ENCODE data around the gene FBXO17.
"Not testable (repeated sequence)": the region's sequence is repeated elsewhere in the genome, so short reads cannot be mapped to it uniquely, and the experiment has no call there.

Gene FBXO17, protein sequence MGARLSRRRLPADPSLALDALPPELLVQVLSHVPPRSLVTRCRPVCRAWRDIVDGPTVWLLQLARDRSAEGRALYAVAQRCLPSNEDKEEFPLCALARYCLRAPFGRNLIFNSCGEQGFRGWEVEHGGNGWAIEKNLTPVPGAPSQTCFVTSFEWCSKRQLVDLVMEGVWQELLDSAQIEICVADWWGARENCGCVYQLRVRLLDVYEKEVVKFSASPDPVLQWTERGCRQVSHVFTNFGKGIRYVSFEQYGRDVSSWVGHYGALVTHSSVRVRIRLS

GRCh38 chr19:38975214-38975860, at the start of gene FBXO17:
Gene FBXO17 (minus strand): TSS chr19:38975742. CDS start chr19:38950319, 25,423 bp downstream.
- no peak for FAIRE-seq

DNA sequence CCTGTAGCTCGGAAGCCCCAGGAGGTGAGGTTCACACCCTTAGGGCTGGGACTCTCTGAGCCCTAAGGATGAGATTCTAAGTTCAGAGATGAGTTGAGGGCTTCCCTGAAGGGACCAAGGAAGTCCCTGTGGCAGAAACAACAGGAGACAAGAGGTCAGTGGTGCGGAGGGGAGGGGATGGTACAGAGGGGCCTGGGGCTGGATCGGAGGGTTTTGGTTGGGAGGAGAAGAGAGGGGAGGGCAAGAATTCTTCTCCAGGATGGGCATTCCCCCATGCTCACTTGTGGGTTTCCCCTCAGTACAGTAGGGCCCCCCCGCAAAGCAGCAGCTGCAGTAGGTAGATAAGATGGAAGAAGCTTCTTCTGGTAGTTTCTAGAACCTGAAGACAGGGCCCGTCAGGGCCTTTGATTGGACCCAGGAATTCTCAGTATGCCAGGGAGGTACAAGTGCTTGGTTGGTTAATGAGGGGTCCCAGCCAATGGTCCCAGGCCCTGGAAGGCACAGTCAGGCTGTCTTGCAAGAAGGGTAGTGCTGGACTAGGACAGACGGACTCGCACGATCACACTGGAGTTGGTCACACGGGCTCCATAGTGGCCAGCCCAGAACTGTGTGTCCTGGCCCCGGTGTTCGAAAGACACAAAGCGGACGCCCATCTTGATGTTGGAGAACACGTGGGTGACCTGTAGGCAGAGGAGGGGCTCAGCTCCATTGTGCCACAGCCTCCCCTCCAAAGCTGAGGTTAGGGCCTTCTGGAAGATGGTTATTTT, 49.5 kb upstream of the FBXO17 start:
- FAIRE-seq = no peak

GRCh38 chr19:39021063-39021462, 45.5 kb upstream of the FBXO17 start:
- FAIRE-seq = no peak

- FAIRE-seq = no peak
Measured at GRCh38 chr19:39017646-39018045, 42.1 kb upstream of the FBXO17 start.

DNA sequence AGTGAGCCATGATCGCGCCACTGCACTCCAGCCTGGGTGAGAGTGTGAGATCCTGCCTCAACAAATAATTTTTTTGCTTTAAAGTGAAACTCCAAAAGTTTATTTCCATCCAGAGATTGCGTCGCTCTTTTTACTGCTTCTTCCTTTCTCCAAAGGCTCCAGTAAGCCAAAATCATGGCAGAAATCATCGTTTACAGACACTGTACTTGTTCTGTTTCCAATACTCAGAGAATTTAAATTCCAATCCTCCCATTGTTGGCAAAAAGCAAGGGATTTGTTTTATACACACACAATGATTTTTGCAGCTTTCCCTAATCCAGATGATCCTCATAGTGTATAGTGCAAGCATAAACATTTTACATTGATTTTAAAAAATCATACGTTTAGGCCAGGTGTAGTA, 41.5 kb upstream of the FBXO17 start:
- no peak for FAIRE-seq

DNA sequence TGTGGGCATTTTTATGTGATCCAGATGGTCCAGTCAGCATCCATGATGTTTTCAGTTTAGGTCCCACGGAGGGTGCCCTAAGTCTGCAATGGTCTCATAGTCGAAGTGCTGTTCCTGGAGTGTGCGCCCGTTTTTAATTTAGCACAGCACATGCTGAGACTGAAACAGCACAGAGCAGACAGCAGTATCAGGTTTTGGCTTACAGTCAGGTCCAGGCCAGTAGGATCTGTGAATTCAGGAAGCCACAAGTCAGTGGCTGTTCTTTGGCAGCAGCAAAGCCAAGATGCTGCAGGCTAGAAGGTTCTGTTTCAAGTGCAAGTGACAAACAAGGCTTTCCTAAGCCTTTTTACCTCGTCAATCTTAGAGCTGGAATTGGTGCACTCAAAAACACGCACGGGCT, 38.5 kb upstream of the FBXO17 start:
- FAIRE-seq = no peak

DNA sequence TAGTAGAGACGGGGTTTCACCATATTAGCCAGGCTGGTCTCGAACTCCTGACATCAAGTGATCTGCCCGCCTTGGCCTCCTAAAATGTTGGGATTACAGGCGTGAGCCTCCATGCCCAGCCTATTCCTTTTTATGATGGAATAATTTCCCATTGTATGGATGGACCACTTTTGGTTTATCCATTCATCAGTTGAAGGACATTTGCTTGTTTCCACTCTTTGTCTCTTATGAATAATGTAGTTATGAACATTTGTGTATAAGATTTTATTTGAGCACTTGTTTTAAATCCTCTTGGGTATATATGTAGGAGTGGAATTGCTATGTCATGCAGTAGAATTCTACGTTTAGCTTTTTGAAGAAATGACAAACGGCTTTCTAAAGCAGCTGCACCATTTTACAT, 33.5 kb upstream of the FBXO17 start:
- FAIRE-seq = no peak

- FAIRE-seq = no peak
Measured at GRCh38 chr19:39008137-39008536, 32.6 kb upstream of the FBXO17 start.

DNA sequence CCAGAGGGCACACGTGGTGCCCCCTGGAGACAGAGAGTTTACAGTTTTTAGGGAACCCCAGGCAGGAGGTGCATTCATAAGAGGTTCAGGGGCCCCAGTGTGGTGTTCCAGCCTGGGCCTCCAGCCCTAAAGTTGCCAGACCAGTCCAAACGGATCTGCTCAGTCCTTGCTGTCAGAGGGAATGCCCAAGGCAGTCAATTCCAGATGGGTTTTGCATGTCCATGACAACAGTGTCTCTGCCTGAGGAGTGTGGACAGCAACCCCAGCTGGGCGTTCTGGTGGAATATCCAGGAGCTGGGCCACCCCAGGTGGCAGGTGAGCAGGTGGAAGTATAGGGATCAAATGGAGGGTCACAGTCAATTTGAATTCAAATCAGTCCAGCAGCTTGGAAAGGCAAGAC, 31.6 kb upstream of the FBXO17 start:
- FAIRE-seq = no peak

DNA sequence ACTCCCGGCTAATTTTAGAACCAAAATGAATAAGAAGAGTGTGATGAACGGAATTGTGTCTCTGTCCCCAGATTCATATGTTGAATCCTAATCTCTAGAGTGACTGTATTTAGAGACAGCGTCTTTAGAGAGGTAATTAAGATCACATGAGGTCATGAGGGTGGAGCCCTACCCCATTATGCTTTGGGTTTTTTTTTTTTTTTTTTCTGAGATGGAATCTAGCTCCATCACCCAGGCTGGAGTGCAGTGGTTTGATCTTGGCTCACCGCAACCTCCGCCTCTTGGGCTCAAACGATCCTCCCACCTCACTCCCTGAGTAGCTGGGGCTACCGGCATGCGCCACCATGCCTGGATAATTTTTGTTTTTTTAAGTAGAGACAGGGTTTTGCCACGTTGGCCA, 28.9 kb upstream of the FBXO17 start:
- no peak for FAIRE-seq

DNA sequence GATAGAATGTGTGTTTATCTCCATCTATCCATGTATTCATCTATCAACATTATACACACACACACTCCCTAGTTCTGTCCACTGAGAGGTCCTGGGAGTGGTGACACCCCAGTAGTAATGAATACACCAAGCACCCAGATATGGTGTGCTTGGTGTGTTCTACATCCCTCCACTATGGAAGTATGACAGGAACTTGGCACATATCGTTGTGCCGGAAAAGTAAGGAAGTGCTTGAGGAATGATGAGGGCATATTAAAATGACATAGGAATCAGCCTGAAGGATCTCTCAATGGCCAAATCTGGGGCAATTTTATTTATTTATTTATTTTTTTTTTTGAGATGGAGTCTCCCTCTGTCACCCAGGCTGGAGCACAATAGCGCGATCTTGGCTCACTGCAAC, 28.3 kb upstream of the FBXO17 start:
- FAIRE-seq = no peak

GRCh38 chr19:39003188-39003587, 27.6 kb upstream of the FBXO17 start:
- FAIRE-seq = no peak

- FAIRE-seq = no peak
Measured at GRCh38 chr19:39001041-39001440, 25.5 kb upstream of the FBXO17 start.

- FAIRE-seq = not testable (repeated sequence)
Measured at GRCh38 chr19:38997576-38997975, 22.0 kb upstream of the FBXO17 start.

- no peak for FAIRE-seq
Measured at GRCh38 chr19:38993271-38993670, 17.7 kb upstream of the FBXO17 start.

GRCh38 chr19:38990949-38991697, 15.6 kb upstream of the FBXO17 start:
- no peak for FAIRE-seq

GRCh38 chr19:38989614-38990013, 14.1 kb upstream of the FBXO17 start:
- FAIRE-seq = not testable (repeated sequence)

DNA sequence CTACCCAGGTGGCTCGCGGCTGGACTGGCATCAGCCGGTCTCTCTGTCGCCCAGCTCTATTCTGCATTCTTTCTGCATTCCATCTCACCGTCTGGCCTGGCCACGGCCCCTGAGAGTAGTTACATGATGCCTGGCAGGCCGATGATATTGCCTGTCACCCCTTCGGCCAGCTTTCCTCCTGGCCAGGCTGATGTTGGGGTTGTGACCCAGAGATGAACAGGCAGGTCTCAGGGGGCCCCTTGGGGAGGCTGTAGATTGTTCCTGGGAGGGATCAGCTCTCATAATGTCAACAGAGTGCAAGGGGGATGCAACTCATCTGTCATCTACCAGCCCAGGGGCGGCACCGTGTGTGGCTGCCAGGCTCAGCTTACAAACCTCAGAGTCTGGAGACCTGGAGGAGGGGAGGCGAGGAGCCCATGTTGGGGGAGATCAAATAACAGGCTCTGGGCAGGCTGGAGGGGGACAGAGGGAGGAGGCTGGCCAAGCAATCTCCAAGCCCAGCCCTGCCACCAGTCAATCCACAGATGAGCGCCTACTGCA, 13.6 kb upstream of the FBXO17 start:
- FAIRE-seq = no peak

DNA sequence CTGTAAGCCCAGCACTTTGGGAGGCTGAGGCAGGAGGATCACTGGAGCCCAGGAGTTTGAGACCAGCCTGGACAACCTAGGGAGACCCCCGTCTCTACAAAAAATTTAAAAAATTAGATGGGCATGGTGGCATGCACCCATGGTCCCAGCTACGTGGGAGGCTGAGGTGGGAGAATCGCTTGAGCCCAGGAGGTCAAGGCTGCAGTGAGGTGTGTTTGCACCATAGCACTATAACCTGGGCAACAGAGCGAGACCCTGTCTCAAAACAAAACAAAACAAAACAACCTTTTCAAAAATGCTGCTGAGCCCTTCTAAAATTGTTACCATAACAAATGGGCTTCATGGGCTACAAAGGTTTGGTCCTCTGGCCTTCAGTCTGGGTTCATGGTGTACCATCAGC, 13.1 kb upstream of the FBXO17 start:
- FAIRE-seq = not testable (repeated sequence)

DNA sequence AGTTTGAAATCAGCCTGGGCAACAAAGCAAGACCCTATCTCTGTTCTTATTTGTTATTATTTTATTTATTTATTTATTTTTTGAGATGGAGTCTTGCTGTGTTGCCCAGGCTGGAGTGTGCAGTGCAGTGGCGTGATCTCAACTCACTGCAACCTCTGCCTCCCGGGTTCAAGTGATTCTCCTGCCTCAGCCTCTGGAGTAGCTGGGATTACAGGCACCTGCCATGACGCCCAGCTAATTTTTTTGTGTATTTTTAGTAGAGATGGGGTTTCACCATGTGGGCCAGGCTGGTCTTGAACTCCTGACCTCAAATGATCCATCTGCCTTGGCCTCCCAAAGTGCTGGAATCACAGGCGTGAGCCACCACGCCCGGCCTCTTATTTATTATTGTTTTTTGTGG, 12.2 kb upstream of the FBXO17 start:
- not testable (repeated sequence) for FAIRE-seq

- FAIRE-seq = no peak
Measured at GRCh38 chr19:38985262-38985661, 9.7 kb upstream of the FBXO17 start.

DNA sequence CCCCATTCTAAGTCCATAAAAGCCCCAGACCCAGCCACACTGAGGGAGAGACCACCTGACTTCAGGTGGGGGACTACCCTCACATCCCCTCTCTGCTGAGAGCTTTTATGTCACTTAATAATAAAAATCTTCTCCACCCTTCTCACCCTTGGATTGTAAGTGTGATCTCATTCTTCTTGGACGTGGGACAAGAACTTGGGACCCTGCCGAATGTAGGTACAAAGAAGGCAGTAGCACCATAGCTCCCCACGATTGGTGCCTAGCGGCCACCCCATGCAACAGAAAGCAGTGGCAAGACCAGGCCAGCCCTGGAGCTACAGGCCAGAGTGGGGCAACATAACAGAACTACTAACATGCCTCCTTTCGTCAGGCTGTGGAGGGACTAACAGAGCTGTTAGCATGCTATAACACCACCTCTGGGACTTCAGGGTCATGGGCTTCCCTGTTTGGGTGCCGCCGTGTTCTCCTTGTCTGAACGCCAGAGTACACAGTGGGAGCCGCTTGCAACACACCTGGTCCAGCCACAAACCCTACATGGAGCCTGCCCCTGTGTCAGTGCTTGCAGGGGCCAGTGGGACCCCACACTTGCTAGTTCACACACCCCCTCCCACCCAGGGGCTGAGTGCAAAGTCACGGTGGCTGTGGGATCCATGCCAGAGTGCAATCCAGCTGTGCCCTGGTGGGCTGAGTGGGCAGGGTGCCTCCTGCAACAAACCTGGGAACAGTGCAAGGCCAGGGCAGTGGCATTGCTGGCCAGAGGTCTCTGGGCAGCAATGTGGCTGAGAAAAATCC, 5.2 kb upstream of the FBXO17 start:
- no peak for FAIRE-seq

Data from colon (tissue), 2 donors.